Progenitor cell of endocrine pancreas (in vitro differentiated cells): Measurements from ENCODE around the gene PSORS1C1. TPM values are rescaled to one million over a fixed set of nuclear protein-coding genes. Genes with fewer than 3 reads are reported as not detected.
A peak's percentile ranks its signal among the peaks of the same experiment; 100 is the strongest.
"Not testable (repeated sequence)": the region's sequence is repeated elsewhere in the genome, so short reads cannot be mapped to it uniquely, and the experiment has no call there.

Source experiments
- DNase-seq: peaks from one replicate; pipeline ENCODE4 v3.0.0; 2021; ENCODE audit warnings: low spot score; ENCODE audit not compliant: unreplicated experiment
- H3K27ac Mint-ChIP-seq: 2 replicates; pipeline ENCODE4 v1.8.0; 2021; ENCODE audit warnings: mild to moderate bottlenecking, moderate library complexity, mixed read lengths
- H3K27me3 Mint-ChIP-seq: 2 replicates; pipeline ENCODE4 v1.8.0; 2021; ENCODE audit warnings: mixed read lengths
- H3K36me3 Mint-ChIP-seq: 2 replicates; pipeline ENCODE4 v1.8.0; 2022; ENCODE audit warnings: mixed read lengths; ENCODE audit not compliant: insufficient read depth
- H3K4me1 Mint-ChIP-seq: 2 replicates; pipeline ENCODE4 v1.8.0; 2021; ENCODE audit warnings: low read depth, mixed read lengths
- H3K4me3 Mint-ChIP-seq: 2 replicates; pipeline ENCODE4 v1.8.0; 2021; ENCODE audit warnings: low read depth, mild to moderate bottlenecking, moderate library complexity, mixed read lengths
- H3K9me3 Mint-ChIP-seq: 2 replicates; pipeline ENCODE4 v1.8.0; 2021; ENCODE audit warnings: low read depth, mixed read lengths
- total RNA-seq: library from RNA; stranded (reverse); gene quantifications from 2 replicates; pipeline ENCODE4 v1.2.1, GENCODE V29; 2021
- TF ChIP-seq, protein P1 (sequence below): fragments of 200-600 bp; sonication (generic); IDR thresholded peaks from one replicate; pipeline ENCODE4 v1.5.0; 2021; ENCODE audit warnings: antibody characterized with exemption, mild to moderate bottlenecking; ENCODE audit not compliant: unreplicated experiment

PSORS1C1 gene
- total RNA-seq, 1 donor from 2014 or later = not detected

DNA sequence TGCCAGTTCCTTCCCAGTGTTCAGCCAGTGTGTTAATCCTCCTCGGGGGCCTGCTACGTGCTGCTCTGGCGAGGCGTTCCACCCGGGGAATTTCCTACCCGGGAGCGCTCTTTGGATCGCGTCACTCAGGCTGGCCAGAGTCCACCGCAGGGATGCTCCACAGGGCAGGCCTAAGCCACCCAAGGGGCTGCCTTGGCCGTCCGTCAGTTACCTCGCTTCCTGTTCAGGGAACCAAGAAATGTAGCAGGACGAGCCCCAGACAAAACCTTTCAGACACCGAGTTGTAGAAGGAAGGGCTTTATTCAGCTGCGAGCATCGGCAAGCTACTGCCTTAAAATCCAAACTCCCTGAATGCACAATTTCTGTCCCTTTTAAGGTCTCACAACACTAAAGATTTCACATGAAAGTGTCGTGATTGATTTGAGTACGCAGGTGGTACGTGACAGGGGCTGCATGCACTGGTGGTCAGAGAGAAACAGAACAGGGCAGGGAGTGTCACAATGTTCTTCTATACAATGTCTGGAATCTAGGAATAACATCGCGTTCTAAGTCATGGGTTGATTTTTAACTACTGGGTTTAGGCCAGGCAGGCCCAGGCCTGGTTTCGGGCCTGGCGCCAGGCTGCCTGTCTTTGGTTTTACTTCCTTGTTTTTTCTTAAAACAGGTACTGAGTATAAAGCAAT, 71.6 kb downstream of the PSORS1C1 start:
- no peaks in the 10 kb centered on the region for H3K27me3 Mint-ChIP-seq
- no peak for DNase-seq
- no peak overlapping the region for H3K4me3 Mint-ChIP-seq
- no peaks in the 10 kb centered on the region for H3K36me3 Mint-ChIP-seq
- TF ChIP-seq, protein P1, sequence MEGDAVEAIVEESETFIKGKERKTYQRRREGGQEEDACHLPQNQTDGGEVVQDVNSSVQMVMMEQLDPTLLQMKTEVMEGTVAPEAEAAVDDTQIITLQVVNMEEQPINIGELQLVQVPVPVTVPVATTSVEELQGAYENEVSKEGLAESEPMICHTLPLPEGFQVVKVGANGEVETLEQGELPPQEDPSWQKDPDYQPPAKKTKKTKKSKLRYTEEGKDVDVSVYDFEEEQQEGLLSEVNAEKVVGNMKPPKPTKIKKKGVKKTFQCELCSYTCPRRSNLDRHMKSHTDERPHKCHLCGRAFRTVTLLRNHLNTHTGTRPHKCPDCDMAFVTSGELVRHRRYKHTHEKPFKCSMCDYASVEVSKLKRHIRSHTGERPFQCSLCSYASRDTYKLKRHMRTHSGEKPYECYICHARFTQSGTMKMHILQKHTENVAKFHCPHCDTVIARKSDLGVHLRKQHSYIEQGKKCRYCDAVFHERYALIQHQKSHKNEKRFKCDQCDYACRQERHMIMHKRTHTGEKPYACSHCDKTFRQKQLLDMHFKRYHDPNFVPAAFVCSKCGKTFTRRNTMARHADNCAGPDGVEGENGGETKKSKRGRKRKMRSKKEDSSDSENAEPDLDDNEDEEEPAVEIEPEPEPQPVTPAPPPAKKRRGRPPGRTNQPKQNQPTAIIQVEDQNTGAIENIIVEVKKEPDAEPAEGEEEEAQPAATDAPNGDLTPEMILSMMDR = no peak
- H3K9me3 Mint-ChIP-seq = no peaks in the 10 kb centered on the region
- H3K4me1 Mint-ChIP-seq = peaks cover 8% of the 10 kb centered on the region
- H3K27ac Mint-ChIP-seq = peak overlapping the region; percentile 75

DNA sequence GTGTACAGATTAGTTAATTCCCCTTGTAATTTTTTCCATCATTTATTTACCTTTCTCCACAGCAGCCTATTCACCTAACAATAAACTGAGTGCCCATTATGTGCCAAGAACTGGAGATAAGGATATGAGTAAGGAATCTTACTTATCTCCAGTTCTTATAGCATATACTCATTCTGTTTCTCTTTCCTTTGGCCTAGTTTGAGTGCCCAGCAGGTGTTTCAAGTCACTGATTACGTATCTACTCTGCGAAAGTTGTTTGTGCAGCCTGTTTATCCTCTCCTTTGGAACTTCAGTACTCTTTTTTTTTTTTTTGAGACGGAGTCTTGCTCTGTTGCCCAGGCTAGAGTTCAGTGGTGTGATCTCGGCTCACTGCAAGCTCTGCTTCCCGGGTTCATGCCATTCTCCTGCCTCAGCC, 73.2 kb downstream of the PSORS1C1 start:
- Mint-ChIP-seq H3K4me3 (no peak overlapping the region), H3K4me1 (peaks cover 8% of the 10 kb centered on the region), H3K9me3 (no peaks in the 10 kb centered on the region), H3K27me3 (no peaks in the 10 kb centered on the region), H3K36me3 (no peaks in the 10 kb centered on the region), H3K27ac (no peak overlapping the region)
- no peak for DNase-seq
- TF ChIP-seq, protein P1 = no peak

DNA sequence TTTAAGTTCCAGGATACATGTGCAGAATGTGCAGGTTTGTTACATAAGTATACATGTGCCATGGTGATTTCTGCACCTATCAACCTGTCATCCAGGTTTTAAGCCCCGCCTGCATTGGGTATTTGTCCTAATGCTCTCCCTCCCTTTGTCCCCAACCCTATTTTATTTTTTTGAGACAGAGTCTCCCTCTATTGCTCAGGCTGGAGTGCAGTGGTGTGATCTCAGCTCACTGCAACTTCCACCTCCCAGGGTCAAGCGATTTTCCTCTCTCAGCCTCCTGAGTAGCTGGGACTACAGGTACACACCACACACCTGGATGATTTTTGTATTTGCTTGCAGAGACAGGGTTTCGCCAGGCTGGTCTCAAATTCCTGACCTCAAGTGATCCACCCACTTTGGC, 74.6 kb downstream of the PSORS1C1 start:
- H3K4me1 Mint-ChIP-seq, DNase-seq, H3K27ac Mint-ChIP-seq, H3K4me3 Mint-ChIP-seq, H3K27me3 Mint-ChIP-seq, H3K9me3 Mint-ChIP-seq, H3K36me3 Mint-ChIP-seq: not testable (repeated sequence)

Other genes with a start within 250 kb of the PSORS1C1 start
- 154 and 163 TPM in 2 replicates for gene DDR1, start 230.3 kb upstream of the PSORS1C1 start, total RNA-seq
- gene GTF2H4, start 206.6 kb upstream of the PSORS1C1 start, total RNA-seq = 73.0 and 74.7 TPM in 2 replicates
- 56.3 and 58.0 TPM in 2 replicates for gene VARS2, start 200.6 kb upstream of the PSORS1C1 start, total RNA-seq
- 1.0 and 2.6 TPM in 2 replicates for gene SFTA2, start 182.6 kb upstream of the PSORS1C1 start, total RNA-seq
- 0.05 TPM in 1 of 2 replicates, not detected in the other for gene MUCL3, start 173.8 kb upstream of the PSORS1C1 start, total RNA-seq
- gene MUC21, start 131.1 kb upstream of the PSORS1C1 start, total RNA-seq = not detected in 2 replicates
- not detected in 2 replicates for gene MUC22, start 104.3 kb upstream of the PSORS1C1 start, total RNA-seq
- gene C6orf15, start 2.2 kb upstream of the PSORS1C1 start, total RNA-seq = not detected in 2 replicates
- not detected in 2 replicates for gene CDSN, start 5.6 kb downstream of the PSORS1C1 start, total RNA-seq
- gene PSORS1C2, start 24.3 kb downstream of the PSORS1C1 start, total RNA-seq = not detected in 2 replicates
- gene CCHCR1, start 43.0 kb downstream of the PSORS1C1 start, total RNA-seq = 47.2 and 47.3 TPM in 2 replicates
- gene TCF19, start 43.8 kb downstream of the PSORS1C1 start, total RNA-seq = 9.3 and 9.6 TPM in 2 replicates
- 0.49 and 1.6 TPM in 2 replicates for gene POU5F1, start 55.9 kb downstream of the PSORS1C1 start, total RNA-seq
- gene HLA-C, start 157.3 kb downstream of the PSORS1C1 start, total RNA-seq = 137 and 141 TPM in 2 replicates
- 28.2 and 43.4 TPM in 2 replicates for gene HLA-B, start 242.4 kb downstream of the PSORS1C1 start, total RNA-seq